Stimulated activated CD4-positive, alpha-beta T cell treated with anti-CD3 and anti-CD28 coated beads, Interleukin-2, amount 100 ng/mL, for 4 hours (primary cell): ENCODE data around the gene H2AZ2.
"Not testable (repeated sequence)": the region's sequence is repeated elsewhere in the genome, so short reads cannot be mapped to it uniquely, and the experiment has no call there.

Source experiments
- DNase-seq: peaks from one replicate; pipeline ENCODE4 v3.0.0-alpha.2; 2020; ENCODE audit warnings: low read depth

H2AZ2 gene

DNA sequence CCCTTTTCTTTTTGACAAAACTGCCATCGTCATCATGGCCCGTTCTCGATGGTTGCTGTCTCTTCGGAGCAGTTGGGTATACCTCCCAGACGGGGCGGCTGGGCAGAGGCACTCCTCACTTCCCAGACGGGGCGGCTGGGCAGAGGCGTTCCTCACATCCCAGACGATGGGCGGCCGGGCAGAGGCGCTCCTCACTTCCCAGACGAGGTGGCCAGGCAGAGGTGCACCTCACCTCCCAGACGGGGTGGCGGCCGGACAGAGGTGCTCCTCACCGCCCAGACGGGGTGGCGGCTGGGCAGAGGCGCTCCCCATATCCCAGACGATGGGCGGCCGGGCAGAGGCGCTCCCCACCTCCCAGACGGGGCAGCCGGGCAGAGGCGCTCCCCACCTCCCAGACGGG, 22.9 kb upstream of the H2AZ2 start:
- not testable (repeated sequence) for DNase-seq

DNA sequence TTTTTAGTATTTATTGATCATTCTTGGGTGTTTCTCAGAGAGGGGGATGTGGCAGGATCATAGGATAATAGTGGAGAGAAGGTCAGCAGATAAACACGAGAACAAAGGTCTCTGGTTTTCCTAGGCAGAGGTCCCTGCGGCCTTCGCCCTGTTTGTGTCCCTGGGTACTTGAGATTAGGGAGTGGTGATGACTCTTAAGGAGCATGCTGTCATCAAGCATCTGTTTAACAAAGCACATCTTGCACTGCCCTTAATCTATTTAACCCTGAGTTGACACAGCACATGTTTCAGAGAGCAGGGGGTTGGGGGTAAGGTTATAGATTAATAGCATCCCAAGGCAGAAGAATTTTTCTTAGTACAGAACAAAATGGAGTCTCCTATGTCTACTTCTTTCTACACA, 22.4 kb upstream of the H2AZ2 start:
- not testable (repeated sequence) for DNase-seq

DNA sequence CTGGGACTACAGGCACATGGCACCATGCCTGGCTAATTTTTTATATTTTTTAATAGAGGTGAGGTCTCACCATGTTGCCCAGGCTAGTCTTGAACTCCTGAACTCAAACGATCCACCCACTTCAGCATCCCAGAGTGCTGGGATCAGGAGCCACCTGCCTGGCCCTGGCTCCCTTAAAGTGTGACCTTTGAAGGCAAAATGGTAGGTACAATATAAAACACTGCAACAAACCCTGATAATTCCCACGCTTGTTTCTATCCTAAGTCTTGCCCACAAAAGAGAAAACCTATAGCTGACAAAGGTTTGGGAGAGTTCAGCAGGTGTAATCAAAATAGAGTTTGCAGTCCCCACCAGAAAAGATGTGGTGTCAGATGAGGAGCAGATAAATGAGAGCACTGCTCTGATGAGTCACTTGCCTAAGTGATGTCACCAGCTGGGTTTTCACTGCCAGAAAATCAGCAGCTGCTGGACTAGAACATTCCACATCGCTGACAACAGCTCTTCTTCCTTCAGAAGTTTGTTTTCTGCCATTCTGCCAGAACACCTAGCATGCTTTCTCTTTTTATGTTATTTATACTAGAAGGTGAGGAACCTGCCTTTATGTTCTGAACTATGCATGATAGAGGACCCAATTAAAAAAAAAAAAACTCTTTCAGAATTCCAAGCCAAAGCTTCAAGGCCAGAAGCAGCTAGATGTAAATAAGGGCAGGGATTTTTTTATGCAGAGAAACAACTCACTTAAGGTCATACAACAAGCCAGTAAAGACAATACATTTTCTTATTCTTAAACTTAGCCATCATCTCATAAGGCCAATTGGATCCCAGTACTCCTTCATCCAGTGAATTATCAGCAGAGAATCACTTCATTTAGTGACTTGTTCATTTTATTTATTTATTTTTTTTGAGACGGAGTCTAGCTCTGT, 19.4 kb upstream of the H2AZ2 start:
- DNase-seq = peak; percentile 28

DNA sequence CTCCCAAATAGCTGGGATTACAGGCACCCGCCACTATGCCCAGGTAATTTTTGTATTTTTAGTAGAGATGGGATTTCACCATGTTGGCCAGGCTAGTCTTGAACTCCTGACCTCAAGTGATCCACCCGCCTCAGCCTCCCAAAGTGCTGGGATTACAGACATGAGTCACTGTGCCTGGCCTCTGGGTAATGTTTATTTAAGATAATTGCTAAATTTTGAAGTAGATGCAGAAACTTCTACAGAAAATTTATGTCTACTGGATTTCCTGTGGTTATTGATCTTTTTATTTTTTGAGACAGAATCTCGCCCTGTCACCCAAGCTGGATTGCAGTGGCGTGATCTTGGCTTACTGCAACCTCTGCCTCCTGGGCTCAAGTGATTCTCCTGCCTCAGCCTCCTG, 14.1 kb upstream of the H2AZ2 start:
- DNase-seq = not testable (repeated sequence)

DNA sequence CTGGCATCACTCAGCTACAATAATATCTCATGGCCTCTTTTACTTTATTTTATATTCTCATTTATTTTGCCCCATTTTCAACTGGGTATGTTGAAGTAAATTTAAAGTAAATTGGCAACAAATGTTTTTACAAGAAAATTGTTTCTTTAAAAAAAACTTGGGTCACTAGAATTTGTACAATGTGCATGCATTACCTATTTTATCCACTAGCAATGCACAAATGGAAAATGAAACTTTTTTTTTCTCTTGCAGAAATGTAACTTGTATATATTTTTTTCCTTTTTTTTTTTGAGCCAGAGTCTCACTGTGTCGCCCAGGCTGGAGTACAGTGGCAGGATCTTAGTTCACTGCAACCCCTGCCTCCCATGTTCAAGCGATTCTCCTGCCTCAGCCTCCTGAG, 10.3 kb upstream of the H2AZ2 start:
- DNase-seq = no peak

DNA sequence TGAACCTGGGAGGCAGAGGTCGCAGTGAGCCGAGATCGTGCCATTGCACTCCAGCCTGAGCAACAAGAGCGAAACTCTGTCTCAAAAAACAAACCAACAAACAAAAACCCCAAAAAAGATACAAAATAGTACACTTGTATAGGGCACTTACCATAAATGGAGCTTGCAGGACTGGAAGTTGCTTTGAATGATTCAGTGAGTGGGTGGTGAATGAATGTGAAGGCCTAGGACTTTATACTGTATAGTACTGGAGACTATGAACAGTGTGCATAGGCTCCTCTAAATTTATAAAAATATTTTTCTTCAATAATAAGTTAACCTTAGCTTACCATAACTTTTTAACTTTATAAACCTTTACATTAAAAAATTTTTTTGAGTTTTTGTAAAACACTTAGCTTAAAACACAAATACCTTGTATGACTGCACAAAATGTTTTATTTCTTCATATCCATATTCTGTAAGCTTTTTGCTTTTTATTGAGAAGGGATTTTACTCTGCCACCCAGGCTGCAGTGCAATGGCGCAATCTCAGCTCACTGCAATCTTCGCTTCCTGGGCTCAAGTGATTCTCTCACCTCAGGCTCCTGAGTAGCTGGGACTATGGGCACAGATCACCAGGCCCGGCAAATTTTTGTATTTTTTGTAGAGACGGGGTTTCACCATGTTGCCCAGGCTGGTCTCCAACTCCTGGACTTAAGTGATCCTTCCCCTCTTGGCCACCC, 6.9 kb upstream of the H2AZ2 start:
- no peak for DNase-seq

DNA sequence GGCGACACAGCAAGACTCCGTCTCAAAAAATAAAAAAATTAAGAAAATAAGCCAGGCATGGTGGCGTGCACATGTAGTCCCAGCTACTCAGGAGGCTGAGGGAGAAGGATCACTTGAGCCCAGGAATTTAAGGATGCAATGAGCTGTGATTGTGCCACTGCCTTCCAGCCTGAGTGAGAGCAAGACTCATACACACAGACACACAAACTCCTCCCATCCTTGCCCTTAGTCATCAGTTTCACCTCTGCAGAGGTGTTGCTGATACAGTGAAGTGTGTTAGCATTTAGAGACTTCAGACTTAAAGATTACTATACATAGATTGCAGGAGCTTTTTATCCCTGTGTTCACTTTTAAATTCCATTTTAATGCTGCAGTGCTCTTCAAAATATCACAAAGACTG, 5.5 kb upstream of the H2AZ2 start:
- no peak for DNase-seq

DNA sequence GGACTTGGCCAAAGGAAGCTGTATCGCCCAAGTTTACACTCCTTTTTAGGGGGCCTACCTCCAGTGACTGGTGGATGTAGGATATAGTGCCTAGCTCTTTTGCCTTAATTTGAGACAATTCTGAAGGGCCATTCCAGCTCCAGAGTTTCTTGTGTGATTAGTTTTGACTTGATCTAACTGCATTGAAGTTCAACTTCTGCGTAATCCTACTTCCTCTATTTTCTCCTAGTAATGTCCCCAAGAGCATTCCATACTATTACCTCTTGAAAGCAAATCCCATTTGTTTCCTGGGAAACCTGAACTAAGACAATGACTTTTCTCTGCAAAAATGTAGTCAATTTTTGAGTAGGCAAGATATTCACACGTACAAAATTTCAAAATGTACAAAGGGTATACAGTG, 4.7 kb upstream of the H2AZ2 start:
- no peak for DNase-seq

DNA sequence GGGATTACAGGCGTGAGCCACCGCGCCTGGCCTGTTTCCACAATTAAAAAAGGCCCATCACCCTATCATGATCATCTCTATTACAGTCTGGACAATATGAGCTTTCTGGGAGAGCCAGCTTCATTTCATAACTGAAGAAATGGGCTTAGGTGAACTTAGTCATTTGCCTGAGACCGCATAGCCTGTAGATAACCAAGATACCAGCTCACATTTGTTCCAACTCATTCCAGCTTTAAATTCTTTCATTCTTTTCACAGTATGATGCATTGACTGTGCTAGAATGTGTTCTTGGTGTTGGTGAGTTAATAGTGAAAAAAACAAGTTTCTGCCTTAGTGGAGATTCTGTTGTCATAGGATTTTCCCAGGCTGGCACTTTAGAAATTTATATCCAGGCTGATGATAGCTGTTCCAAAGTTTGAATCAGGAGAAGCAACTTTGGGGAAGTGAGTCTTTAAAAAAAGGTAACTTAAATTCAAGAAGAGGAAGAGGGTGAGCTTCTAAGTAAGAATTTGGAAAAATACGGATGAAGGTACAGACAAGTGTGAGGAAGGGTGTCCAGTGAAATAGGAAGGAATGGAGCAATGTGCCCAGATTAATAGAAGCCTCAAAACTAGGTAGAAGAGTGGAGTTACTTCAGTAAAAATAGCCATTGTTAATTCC, 2.1 kb upstream of the H2AZ2 start:
- no peak for DNase-seq

DNA sequence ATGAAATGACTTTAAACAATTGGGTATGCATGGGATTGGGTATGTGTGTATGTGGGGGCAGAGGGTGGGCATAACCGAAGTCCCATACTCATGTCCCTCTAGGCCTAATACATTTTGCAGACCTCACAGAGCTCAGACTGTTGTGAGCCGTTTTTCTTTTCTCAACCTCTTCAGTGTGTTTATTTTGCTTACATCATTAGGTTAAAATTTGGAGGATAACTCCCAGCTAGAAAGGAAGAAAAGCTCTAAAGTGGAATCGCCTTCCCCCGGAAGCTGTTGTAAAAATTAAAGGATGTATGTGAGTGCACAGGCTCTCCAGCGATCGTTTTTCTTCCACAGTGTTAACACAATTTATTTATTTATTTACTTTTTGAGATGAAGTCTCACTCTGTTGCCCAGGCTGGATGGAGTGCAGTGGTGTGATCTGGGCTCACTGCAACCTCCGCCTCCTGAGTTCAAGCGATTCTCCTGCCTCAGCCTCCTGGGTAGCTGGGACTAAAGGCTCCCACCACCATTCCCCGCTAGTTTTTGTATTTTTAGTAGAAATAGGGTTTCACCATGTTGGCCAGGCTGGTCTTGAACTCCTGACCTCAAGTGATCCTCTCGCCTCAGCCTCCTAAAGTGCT, 1.5 kb upstream of the H2AZ2 start:
- no peak for DNase-seq

DNA sequence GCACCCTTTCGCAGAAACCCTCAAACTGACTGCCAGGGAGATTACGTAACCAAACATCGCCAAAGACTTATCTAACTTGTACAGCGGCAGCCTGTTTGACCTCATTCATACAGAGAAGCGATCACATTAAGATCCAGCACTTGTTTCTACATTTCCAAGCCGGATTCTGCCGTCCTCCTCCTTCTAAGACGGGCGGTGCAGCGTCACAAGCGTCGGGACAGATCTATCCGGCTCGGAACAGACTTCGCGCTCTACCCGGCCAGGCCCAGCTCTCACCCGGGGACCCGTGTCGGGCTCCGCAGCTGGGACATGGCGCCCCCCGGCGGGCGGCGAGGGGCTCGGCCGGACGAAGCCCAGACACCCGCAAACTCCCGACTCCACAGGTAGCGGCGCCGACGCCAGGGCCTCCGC, 373 bp downstream of the H2AZ2 start:
- DNase-seq = peak; percentile 80

DNA sequence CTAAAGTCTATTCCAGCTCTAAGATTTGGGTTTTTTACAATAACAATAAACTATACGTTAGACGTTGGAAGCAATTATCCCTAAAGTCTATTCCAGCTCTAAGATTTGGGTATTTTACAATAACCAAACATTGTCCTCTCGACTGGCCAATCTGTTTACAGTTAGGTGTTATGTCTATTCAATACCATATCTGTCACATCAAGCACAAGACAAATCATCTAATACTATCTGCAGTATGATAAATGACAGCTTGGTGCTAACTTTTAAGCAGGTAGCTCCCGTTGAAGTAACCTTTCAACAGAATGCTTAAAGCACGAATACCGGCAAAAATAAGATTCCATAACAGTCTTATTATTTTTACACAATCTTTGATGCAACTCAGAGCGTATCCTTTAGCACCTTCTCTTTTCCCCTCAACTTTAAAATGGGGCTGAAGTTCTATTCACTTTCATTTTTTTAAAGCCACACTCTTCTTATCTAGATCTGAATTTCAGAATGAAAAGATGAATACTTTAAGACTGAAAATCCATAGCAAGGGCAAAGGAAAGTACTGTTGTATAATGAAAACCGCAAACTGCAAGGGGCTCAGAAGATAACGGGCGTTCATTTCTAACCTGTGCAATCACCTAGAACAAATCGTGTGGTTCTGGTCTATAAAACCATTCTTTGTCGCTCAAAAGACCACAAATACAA, 925 bp downstream of the H2AZ2 start:
- no peak for DNase-seq

DNA sequence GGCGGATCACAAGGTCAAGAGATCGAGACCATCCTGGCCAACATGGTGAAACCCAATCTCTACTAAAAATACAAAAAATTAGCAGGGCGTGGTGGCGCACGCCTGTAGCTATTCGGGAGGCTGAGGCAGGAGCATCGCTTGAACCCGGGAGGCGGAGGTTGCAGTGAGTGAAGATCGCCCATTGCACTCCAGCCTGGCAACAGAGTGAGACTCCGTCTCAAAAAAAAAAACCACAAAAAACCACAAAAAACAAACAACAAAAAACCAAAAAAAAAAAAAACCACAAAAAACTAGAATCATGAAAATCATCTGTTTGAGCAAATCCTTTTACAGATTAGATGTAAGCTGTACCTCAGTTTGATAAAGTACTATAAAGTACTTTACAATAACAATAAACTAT, 1.5 kb downstream of the H2AZ2 start:
- not testable (repeated sequence) for DNase-seq

DNA sequence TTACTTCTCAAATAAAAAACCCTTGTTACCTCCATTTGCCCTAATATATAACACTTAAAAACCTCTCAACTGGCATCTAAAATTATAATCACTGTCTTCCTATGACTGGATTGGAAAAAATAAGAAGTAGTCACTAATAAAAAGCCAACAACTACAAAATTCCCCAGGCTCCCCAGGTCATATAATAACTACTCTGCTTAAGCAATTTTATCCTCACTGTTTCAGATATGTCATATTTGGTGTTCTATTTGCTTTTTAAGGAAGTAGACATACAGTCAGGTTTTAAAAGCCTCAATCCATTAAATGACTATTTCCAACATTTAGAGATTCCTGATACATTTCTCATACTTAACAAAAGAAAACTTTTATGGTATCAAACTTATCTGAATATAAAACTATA, 2.4 kb downstream of the H2AZ2 start:
- no peak for DNase-seq

DNA sequence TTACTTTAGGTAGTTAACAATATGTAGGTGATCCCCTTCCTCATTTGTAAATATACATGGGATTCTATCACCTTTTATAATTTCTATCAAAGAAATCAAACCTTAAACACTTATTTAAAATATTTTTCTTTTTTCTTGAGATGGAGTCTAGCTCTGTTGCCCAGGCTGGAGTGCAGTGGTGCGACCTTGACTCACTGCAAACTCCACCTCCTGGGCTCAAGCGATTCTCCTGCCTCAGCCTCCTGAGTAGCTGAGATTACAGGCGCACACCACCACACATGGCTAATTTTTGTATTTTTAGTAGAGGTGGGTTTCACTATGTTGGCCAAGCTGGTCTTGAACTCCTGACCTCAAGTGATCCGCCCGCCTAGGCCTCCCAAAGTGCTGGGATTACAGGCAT, 4.4 kb downstream of the H2AZ2 start:
- not testable (repeated sequence) for DNase-seq

DNA sequence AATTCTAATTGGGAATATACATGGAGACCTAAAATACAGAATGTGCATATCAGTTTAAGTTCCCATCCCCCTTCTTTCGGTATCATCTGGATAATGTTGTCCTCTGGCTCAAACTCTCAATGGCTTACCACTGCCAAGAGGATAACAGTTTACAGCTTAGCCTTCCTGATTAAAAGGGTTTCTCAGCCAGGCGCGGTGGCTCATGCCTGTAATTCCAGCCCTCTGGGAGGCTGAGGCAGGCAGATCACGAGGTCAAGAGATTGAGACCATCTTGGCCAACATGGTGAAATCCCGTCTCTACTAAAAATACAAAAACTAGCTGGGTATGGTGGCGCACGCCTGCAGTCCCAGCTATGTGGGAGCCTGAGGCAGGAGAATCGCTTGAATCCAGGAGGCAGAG, 5.2 kb downstream of the H2AZ2 start:
- not testable (repeated sequence) for DNase-seq

DNA sequence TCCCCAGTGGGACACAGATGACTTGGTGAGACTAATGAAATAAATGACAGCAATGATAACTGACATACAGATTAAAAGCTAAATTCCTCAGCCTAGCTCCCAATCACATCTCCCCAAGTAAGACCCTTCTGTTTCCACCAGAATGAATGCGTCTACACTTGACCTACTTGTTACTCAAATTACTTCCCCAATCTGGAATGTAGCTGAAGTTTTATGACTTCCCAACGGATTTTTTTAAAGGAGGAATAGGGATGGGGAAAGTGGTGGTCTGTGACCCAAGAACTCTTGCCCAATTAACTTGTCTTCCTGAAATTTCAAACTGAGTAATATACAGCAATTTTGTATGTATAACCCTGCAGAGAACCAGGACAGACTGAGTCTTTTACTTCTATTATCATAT, 9.1 kb downstream of the H2AZ2 start:
- DNase-seq = no peak

DNA sequence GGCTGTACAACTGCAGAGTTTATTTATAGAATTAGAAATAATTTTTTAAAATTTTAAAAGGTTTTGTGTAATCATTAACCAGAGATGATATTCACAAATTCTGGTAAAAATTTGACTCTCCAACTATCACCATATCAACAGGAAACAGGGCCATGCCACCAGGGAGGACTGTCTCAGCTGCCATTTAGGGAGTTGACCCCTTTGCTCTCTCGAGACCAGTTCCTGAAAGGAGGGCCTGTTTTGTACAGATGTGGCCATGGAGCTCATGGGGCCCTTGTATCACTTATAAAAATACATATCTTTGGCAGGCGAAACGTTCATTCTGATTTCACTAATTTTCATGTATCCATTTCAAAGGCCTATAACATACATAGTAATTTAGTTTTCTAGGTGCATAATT, 20.3 kb downstream of the H2AZ2 start:
- DNase-seq = no peak

DNA sequence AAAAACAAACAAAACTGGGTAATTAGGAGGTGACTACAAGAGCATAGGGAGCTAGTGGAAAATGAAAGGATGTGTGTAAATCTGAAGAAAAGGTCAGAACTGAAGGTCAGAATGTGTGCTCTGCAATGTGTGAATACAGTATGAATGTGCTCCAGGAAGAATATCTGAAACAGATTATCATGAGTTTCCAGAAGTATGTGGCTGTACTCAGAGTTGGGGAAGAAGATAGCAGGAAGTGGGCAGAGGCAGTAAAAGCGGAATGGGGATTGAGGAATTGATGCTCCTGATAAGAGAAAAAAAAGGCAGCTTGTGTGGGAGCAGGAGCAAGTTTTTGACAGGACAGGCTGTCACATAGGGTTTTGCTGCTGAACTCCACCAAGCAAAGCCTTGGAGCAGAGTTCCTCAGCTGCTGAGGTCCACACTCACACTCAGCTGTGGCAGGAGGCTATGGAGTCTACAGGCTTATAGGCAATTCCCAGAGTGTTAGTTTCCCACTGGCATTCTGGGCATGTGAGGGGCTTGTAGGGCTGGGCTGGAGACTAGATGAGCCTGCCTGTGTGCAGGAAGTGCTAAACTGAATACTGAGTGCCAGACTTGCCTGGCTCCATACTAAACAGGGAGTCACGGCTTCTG, 22.9 kb downstream of the H2AZ2 start:
- DNase-seq = no peak

DNA sequence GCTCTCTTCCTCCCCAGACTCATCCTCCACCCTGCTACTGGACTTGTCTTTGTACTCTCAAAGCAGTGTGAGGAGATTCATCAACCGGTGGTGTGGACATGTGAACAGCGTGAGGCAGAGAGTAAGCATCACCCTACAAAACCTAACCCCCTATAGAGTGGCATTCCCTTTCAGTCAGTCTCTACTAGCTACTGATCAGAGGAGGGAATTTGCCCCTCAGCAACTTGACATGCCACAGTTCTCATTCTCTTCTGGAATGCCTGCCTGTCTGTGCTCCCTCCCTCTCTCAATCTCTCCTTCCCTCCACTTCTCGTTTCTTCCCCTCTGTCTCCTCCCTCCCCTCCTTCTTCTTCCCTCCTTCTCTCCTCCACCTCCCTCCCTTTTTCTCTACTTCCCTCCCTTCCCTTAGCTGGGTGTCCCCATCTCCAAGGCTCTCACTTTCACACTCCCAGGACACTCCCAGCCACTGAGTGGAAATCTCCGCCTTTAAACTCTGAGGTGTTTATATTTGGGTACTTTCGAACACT, 24.6 kb downstream of the H2AZ2 start:
- DNase-seq = no peak

DNA sequence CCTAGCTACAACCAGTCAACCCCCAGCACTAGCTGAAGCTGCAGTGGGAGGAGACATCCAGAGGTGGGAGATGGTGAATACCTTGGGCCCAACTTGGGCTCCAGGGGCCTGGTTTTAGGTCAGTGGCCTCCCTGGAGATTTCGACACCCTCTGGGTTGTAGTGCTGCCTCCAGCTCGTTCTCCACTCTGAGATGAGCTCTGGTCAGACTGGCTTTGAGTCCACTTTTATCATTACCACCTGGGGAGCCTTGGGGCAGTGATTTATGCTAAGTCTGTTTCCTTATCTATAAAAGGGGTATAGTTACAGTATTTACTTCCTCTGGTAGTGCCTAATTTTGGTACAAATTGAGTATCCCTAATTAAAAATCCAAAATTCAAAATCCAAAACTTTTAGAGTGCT, 28.6 kb downstream of the H2AZ2 start:
- DNase-seq = no peak
